ENCODE data around the gene DST.
"Not testable (repeated sequence)": the region's sequence is repeated elsewhere in the genome, so short reads cannot be mapped to it uniquely, and the experiment has no call there.

The DST gene

DNA sequence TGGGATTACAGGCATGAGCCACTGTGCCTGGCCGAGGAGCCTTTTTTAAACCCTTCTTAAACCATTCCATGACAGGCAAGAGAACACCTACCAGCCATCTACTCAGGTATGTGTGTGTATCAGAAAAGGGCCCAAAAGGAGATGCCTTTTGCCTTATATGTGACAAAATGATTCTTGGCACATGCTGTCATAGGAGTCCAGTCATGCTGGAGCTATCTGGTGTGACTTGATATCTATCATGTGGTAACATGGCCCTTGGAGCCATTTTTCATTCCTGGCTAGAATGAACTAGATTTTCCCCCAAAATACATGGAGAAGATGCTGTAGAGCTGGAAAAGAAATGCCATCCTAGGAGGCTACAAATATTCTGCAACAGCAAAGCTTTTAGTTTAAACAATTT is 129.1 kb downstream of the DST start:
- no peak for DNase-seq

DNA sequence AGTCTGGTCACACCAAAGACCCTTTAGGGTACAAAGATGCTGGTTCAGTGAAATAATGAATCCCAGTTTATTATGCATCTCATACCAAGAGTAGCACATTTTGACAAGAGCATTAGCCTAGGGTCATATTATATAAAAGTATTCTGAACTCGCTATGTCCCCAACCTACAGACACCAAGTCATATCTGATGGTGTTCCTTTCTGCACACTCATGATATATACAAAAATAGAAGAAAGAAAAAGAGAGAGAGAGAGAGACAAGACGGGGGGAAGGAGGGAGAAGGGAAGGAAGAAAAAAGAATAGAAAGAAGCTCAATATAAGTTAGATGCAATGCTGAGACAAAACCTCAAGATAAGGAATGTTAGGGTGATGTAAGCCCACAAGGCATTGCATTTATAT is 131.1 kb downstream of the DST start:
- no peak for DNase-seq

DNA sequence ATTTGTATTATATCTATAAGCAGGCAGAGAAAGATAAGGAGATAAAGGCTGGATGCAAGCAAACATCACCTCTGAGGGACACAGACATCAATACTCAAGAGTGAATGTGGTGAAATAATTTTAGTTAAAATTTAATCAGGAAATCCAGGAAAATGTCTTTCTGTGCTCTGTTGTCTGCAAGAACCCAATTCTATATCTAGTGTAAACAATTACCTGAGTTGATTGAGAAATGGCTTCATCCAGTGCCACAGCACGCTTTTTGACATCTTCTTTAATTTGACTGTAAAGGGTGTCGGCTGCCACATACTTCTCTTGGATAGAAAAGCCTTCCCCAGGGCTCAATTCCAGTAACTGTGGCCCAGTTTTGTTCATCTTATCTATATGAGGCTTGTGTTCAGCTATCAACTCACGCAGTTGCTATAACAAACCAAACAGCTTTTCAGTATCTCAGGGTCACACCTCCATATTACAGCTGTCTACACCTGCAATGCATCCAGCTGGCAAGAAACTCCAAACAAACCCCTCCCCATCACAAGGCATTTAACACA is 131.6 kb downstream of the DST start:
- DNase-seq = no peak

DNA sequence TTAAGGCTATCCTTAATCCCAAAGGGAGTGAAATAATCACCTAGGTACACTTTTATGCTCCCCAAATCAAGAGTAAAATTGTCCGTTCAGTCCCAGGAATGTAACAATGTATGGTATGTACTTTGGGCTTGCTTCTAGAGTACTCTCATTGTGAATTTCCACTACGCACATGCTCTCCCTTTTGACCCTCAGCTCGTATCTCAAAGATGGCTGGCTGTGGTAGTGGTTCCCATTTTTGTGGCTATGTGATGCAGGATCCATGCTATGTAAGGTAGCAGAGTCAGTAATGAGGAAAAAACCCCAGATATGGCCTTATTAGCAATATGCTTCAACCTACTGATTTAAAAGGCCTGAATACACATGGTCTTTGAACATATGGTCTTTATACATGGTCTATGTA is 133.7 kb downstream of the DST start:
- DNase-seq = no peak

DNA sequence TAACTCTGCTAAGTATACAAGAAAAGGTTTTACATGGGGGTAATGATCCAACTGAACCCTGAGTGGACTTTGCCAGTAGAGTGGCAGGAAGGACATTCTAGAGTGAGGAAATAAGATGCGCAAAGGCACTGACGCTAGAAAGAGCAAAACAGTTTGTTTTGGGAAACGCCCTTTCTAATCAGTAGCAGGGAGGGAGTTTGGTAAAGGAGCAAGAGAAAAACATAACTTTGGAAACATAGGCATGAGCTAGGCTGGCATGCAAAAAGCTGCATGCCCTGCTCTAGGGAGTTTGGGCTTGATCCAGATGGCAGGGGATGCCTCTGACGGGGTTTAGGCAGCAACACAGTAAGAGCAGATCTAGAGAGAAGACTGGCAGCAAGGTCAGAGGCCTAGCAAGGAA is 135.2 kb downstream of the DST start:
- DNase-seq = no peak

DNA sequence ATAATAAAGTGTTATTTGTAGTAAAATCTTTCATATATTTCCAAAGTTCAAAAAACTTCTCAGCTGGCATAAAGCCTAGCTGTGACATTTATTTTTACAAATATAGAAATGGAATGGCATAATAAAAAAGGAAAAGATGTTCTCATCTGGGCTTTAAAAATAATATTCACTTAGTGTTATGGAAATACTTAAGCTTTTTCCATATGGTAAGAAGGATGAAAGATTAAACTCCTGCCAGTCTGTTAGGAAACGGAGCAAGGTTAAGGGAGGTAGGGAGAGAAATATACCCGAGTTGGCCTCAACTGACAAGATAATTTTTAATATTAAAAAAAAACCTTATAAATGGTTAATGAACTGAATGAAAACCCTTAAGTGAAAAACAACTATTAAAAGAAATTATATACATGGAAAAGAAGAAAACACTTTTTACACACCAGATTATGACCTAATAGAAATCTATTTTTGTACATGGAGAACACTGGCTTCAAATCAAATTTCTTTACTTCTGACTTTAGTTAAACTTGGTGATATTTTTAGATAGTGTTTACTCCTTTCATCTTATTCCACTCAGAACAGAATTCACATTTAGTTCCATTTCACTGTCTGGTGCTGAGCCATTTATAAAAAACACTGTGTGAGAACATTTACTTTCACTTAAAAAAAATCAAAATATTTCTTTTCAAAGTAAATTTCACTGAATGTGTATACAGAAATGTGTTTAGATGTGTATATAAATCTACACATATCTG is 137.0 kb downstream of the DST start:
- no peak for DNase-seq

DNA sequence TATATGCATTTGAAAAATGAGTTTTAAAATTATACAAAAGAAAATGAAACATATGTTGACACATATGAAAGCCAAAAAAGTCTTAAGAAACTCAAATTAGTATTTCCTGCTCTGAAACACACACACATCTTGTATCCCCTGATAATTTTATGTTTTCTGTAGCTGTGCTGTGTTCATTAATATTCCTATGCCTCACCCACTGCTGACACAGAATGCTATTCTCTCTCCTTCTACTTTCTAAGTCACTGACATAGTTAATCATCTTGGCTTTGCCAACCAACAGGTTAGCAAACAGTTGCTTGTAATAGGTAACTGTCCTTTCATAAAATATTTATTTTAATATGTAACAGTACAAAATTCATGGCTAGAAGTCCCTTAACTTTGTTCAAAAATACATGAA is 140.7 kb downstream of the DST start:
- no peak for DNase-seq

DNA sequence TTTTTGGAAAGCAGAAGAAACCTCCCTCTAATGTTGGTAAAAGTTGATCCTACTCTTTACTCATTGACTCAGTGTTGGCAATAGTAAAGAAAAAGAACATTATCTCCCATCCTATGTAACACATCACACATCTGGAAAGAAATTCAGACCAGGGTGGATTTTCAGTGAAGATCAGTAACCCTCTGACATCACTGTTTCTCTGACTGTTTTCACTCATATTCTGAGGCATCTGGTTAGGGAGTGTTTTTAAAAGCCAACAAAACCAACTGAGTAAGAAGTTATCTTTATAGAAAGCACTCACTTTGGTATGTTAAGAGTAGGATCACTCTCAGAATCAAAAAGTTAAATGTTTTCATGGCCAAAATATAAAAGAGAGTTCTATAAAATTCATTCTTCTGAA is 143.6 kb downstream of the DST start:
- DNase-seq = no peak

DNA sequence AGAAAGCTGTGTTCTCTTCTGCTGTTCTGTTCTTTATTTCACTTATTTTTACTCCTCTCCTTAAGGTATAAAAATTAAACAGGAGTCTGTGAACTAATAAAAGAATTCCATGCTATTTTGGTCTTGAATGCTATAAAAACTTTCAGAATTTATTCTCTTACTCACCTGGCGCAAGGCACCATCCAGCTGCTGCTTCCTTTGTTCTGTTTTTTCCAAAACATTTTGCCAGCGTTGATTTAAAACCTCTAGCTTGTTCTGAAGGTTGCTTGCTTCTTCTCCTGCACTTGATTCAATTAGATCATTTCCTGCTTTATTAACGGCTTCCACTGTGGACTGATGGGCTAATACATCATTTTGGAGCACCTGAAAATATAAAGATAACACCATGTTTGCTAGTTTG is 145.0 kb downstream of the DST start:
- no peak for DNase-seq

DNA sequence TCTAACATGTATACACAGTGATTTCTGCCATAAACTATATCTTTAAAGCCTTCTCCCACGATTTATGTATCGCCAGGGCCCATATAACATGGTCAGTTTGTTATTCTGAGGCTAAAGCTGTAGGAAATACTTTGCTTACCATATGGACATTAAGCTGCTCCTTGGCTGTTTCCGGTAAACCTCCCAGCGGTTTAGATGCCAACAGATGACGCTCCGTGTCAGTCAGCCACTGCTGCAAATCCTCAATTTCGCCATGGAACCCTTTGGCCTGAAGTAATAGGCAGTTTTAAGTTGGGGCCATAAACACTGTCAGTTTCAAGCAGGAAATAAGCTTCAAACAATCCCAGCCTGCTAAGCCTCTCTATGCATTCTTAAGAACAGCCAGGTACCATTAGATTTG is 145.4 kb downstream of the DST start:
- DNase-seq = no peak

DNA sequence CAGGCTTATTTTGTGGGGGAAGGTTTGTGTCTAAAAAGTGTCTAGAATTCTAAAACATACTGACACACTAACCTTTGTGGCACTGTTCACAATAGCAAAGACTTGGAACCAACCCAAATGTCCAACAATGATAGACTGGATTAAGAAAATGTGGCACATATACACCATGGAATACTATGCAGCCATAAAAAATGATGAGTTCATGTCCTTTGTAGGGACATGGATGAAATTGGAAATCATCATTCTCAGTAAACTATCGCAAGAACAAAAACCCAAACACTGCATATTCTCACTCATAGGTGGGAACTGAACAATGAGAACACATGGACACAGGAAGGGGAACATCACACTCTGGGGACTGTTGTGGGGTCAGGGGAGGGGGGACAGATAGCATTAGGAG is 146.0 kb downstream of the DST start:
- DNase-seq = not testable (repeated sequence)

DNA sequence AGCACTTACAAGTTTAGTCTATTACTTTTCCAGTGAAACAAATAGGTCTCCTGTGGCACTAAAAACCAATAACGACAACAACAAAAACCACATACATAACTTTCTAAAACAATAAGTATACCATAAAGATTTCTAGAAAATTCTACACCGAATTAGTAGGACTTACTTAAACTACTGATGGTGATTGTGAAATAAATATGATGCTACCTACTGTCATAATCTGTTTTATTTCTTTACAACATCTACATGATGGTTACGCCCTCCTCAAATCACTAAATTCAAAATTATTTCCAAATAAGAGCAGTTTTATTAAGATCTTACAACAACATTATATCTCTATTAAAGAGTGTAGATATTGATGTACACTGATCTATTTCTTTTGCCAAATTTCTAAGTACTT is 147.0 kb downstream of the DST start:
- DNase-seq = no peak

DNA sequence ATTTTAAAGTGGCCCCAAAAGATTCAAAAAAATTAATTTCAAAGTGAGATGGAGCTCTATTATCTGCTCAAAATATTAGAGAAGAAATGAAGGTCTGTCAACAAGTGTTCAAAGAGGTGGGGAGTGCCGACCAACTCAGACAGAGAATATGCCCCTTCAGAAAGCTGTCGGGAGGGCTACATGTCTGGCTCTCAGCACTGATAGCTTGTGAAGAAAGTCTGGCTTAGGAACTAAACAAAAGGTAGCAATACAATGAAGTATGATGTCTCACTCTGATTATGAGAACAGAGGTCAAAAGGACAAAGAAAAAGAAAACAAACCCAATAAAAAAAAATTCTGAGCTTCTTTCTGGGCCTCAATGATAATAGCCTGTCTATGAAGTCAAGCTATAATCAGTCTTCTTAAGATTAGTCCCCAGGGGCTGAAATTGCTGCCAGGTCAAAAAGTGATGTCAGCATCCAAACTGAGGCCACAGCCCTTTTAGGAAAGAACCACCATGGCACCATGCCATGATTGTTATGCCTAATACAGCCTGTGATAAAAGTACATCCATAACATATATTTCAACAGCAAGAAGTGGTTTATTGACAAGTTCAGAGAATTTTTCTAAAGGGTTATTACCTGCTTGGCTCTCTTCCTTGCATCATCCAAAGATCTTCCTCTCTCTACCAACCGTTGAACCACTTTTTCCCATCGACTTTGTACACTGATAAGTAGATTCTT is 150.9 kb downstream of the DST start:
- DNase-seq = no peak

DNA sequence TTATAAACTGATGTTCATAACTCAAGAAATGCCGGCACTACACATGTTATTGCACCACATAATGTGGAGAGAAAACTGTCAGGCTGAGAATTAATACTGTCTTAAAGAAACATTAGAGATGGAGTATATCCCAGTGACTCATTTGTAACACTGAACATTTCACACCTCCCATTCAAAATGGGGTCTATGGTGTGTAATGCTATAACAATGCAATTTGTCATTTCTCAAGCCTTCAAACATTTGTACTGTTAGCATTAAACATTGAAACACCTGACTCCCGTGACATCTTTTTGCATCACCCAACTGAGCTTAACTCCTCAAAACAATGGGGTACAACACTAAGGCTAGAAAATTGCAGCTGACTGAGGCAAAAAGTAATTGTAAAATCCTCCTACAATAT is 151.7 kb downstream of the DST start:
- no peak for DNase-seq

DNA sequence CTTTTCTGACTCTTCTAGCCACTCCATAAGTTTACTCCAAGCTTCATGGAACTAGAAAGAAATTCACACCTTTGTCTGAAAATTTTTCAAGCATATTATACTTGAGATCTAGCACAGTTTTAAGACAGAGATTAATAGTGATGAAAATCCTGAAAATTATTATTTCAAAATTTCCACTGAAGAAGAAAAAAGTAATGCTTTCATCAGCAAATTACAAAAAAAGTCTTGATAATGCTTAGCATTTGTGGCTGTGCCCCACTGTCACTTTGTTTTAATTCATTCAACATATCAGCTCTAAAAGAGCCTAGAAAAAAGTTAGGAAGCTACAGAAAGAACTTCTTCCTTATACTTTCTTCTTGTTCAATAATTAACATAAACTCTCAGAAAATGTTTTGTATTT is 153.1 kb downstream of the DST start:
- DNase-seq = no peak

DNA sequence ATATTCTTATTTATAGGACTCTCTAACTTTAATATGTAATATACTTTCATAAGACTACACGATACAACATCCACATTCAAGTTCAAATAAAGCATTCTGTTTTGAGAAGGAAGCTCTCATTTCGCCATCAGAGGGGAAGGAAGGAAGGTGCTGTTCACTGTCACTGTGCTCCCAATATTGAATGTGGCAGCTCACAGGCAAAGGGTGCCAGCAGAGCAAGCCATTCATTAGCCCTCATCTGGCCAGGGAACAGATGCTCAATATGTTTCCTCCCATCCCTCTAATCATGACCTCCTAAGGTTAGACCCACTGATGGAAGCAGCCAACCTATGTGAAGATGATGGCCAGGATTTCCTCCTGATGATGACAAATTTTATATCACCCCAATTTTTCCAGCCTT is 154.4 kb downstream of the DST start:
- no peak for DNase-seq

DNA sequence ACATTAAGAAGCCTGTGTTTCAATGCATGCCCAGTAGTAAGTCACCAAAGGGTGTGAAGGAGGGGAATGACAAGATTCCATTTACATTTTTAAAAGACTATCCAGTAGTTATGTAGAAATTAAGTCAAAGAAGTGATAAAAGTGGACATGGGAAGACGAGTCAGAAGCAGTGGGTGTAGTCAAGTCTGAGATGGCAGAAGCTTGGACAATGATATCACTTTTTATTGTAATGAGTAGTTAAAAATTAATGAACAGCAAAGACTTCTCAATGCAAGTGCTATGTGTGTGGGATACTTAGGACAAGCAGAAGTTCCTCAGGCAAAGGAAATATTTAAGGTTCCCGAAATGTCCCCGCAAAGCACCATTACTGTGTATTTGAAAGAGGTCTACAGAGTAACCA is 156.0 kb downstream of the DST start:
- DNase-seq = no peak

DNA sequence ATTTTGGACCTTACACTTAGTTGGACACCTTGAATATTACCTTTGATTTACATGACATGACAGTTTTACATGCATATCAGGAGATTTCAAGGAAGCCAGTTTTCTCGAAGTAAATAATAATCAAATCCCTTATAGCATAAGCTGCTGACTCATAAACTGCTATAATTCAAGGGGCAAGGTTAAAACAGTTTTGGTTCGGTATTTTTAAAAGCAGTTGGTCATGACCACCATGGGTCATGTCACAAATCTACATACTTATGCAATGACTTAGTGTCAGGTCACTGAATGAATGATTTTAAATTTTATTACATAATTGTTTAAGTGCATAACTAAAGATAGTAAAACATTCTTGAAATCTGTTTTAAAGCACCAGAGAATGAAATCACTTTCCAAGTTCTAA is 158.0 kb downstream of the DST start:
- no peak for DNase-seq

DNA sequence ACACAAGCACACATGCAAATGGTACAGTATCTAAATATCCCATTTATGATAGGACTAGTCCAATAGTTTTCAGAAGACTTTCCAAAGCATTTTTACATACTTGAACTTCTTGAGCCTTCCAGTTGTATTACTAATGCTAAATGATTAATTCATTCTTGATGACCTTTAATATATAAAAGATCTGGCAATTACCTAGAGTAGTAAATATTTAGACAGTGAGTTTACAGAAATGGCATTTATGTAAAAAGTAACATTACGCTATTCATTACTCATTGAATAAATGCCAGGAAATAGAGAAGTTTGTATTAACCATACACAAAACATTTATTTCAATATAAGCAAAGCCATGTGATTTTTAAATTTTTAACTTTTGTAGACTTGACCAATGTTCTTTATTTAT is 158.8 kb downstream of the DST start:
- no peak for DNase-seq

DNA sequence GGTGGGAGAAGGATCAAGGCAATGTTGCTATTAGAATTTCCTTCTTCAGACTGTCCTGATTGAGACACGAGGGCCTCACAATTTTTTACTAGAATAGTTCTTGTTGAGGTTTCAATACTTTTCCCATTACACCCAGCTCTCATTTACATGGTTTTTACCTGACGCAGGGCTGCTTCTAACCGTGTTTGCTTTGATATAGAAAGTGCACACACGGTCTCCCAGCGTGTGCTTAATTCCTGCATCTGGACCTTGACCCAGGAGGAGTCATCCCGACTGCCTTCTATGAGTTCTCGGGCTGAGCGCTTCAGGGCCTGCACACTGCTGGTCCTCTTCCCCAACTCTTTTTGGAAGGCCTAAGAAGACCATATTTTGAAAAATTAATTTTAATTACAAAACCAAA is 160.2 kb downstream of the DST start:
- no peak for DNase-seq

DNA sequence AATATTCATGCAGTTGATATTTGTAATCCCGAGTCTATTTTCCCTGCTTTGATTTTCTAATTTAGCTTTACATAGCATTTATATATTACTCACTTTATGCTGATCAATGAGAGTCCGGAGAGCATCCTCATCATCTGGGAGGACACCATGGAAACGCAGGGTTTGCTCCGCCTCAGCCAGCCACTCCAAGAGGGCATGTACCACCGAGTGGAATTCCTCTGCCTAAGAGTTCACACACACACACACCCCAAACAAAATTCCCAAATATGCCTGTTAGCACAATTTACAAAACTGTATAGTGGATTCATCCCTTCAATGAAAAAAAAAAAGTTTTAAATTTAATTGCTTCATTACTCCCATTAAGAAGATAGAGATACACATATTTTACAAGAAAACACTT is 160.7 kb downstream of the DST start:
- no peak for DNase-seq

DNA sequence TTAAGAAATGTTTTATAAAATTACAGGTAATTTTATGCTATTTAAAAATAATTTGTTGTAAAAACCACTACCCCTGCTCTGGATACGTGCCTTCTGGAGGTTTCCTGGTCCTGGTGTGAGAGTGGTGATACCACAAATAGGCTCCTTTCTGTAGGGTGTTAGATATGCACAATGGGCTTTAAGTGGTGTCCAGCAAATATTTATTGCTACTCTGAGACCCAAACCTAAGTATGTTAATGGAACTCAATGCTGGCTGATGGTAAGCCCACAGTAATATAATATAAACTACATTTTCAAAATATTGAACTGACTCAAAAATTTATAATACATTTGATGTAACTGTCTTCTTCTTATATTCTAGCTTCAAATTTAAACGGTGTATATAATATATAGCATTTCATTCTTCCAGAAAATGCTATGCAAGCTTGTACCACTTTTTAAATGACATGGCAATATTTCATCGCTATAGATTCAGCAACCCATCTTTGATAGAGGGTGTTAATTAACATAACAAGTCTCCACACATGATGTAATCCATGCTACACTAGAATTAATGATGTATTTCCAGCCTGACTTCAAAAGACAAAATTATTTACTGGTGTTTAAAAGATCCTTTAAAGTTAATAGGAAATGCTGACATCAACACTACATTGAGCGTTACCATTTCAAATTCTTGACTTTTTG is 161.9 kb downstream of the DST start:
- DNase-seq = no peak

DNA sequence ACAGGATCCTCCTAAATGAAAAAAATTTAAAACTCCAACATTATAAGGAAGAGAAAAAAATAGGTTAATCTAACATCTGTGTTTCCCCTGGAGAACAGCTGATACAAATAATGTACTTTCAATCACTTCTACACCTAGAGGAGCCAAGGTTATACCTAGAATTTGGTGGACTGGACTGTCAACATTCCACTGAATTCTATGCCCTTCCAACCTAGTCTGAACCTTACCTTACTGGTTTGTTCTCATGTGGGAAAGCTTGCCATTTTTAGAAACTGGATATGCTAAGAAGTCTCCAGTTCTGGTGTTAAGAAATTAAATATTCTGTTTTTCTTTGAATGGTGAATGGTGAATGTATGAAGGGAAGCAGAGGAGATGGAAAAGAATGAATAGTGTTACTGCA is 162.4 kb downstream of the DST start:
- DNase-seq = no peak

DNA sequence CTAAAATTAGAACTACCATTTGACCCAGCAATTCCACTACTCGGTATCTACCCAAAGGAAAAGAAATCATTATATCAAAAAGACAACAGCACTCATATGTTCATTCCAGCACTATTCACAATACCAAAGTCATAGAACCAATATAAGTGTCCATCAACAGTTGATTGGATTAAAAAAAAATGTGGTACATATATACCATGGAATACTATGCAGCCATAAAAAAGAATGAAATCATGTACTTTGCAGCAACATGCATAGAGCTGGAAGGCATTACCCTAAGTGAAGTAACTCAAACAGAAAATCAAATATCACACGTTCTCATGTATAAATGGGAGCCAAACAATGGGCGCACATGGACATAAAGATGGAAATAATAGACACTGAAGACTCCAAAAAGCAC is 163.3 kb downstream of the DST start:
- no peak for DNase-seq

Data from activated naive CD4-positive, alpha-beta T cell treated with anti-CD3 and anti-CD28 coated beads, Interleukin-2, amount 50 U/mL, for 16 hours (primary cell).